8988T (cell line): ENCODE results near the gene ZNF319.

Experiments
- DNase-seq: peaks from one replicate; pipeline ENCODE4 v3.0.0; 2011

ZNF319 gene

GRCh38 chr16:57999971-58000705 is at the start of gene ZNF319:
TSS of gene ZNF319 (minus strand) at chr16:58000672. CDS start at chr16:57998265, 2,407 bp downstream.
- DNase-seq, result peak; percentile 74

GRCh38 chr16:58049232-58050185 is 49.0 kb upstream of the ZNF319 start:
- DNase-seq, result no peak

DNA sequence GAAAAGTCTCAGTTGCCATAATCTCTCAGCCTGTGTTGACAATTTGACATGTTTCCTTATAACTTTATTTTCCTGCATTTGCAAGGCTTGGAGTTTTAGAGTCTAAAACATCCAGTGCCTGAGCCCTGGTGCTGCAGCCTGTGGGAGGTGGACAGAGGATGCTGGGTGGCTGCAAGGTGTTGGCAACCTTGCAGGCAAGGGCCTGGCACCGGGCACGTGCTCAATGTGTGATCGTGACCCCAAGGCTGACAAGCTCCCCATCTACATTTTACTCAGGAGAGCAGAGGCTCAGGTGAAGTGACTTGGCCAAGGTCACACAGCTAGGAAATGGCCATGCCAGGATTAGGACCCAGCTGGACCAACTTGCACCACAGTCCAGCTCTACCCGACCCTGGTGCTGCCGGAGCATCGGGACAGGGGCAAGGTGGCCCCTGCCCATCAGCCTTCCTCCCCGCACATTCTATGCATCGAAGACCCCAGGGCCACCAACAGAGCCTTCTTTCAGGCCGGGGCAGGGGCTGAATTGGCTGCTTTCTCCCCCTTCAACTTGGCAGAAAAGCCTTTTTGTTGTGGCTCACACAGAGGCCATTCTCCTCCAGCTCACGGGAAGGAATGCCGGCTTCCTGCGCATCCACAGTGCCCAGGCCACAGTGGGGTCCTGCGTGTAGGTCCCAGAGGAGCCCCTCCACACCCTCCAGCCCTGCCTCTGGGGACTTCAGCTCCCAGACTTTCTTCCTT is 48.2 kb upstream of the ZNF319 start:
- DNase-seq, result no peak

DNA sequence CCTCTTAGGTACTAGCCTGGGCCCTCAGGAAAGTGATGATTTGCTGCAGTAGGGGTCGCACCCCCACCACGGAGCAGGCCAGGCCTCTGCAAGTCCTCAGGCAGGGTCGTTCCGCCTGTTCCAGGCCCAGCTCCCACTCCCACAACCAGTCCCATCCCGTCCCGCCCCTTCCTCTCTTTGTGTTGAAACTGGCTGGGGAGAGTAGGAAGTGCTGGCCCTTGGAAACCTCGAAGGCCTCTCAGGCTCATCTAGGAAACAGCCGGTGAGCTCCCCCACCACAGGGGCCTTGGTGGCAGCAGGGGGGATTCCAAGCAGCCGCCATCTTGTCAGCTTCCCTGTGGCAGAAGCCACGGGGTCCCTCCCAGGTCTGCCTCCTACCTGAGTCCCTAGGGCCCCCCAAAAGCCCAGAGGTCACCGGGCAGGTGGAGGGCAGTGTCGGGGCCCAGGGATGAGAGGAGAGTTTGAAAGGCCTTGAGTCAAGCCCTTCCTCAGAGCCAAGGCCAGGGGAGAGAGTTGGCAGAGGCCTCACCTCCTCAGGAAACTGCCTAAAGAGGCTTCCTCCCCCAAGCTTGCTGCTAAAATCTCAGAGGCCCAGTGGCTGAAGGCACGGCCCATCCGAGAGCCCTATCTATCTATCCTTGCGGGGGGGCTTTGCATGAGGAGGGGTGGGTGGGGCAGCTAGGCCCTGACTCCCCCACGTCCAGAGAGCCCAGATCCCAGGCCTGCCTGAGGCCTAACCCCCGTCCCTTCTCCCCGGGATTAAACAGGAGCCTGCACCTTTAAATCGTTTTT is 47.3 kb upstream of the ZNF319 start:
- peak; percentile 43 for DNase-seq

DNA sequence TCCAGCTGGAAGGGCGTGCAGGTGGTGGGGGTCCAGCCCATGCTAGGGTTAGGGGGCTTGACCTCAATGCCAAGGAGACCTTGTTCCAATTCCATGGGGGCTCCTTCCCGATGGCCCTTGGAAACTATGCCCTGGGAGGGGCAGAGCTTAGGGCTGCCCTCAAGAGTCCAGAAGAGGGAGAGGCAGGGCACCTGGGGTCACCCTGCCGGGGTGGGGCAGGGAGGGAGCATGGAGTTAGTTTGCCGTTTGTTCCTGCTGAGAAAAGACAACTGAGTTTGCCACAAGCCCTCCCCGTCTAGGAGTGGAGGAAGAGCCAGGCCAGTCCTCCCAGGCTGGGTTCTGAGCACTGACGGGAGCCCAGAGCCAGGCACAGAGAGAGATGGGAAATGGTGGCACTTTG is 46.5 kb upstream of the ZNF319 start:
- DNase-seq, result peak; percentile 26

- peak; percentile 28 for DNase-seq
These were observed 45.8 kb upstream of the ZNF319 start for GRCh38 chr16:58046054-58046881.

DNA sequence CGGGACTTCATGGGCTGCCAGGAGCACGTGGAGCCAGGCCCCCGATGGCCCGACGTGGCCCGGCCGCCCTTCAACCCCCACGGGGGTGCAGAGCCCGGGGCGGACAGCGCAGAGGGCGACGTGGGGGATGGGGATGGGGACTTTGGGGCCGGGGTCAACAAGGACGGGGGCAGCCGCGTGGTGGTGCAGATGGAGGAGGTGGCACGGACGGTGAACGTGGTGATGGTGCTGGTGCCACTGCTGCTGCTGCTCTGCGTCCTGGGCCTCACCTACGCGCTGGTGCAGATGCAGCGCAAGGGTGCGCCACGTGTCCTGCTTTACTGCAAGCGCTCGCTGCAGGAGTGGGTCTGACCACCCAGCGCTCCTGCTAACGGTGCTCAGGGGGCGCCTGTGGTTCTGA is 44.6 kb upstream of the ZNF319 start:
- DNase-seq, result peak; percentile 28

GRCh38 chr16:58044266-58045019 is 44.0 kb upstream of the ZNF319 start:
- peak; percentile 42 for DNase-seq

- peak; percentile 46 for DNase-seq
These were observed 43.2 kb upstream of the ZNF319 start for GRCh38 chr16:58043571-58044155.

DNA sequence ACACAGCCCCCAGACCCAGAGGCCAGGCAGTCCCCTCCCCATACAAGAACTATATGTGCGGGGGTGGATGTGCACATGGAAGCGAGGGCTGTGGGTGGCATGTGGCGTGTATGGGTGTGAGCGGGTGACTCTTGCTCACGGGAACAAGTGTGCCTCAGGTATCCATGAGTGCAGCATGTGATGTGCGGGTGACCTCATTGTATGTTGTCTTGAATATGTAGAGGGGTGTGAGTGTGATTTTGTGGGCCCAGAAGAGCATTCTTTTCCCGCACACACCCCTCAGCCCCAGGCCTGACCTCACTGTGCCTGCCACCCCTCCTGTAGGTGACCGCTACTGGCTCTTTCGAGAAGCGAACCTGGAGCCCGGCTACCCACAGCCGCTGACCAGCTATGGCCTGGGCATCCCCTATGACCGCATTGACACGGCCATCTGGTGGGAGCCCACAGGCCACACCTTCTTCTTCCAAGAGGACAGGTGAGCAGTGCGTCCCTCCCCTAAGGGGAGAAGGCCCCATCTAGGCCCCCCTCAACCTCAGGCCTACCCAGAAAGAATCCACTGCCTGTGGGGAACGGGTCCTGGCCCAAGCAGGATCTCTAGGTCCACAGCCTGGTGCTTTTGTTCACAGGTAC is 42.5 kb upstream of the ZNF319 start:
- DNase-seq, result peak; percentile 53

- peak; percentile 48 for DNase-seq
These were observed 41.8 kb upstream of the ZNF319 start for GRCh38 chr16:58042001-58042885.

GRCh38 chr16:58041628-58041955 is 41.1 kb upstream of the ZNF319 start:
- DNase-seq, result peak; percentile 20

GRCh38 chr16:58040945-58041627 is 40.6 kb upstream of the ZNF319 start:
- peak; percentile 56 for DNase-seq

GRCh38 chr16:58040496-58040846 is 40.0 kb upstream of the ZNF319 start:
- no peak for DNase-seq

GRCh38 chr16:58039829-58040495 is 39.5 kb upstream of the ZNF319 start:
- peak; percentile 31 for DNase-seq

GRCh38 chr16:58038219-58038641 is 37.8 kb upstream of the ZNF319 start:
- peak; percentile 27 for DNase-seq

DNA sequence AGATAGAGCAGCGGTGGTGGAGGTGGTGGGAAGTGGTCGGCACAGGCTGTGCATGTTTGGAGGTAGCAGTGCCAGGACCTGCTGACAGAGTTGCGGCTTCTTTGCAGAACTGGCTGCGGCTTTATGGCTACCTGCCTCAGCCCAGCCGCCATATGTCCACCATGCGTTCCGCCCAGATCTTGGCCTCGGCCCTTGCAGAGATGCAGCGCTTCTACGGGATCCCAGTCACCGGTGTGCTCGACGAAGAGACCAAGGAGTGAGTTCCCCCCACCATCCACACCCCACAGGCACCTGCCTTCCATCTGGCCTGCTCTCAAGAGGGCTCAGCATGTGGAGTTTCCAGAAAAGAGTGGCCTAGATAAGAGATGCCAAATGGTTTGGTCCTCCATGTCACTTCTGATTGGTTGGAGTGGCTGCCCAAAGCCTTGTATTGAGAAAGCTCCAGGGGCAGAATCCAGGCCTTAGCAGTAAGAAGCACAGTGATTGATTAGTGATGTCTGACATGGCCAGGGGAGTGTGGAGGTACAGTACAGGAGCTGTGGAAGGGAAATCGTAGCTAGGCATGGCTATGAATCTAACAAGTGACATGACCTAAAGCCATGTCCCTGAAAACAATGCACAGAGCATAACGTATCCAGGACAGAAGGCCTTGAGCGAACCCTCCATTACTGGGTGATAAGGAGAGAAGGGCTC is 37.0 kb upstream of the ZNF319 start:
- DNase-seq, result no peak
